HL-60 (cell line): ENCODE results near the gene PRM3.

ENCODE experiments used
- POLR2AphosphoS5 ChIP-seq: IDR thresholded peaks from 2 replicates; pipeline ENCODE4 v1.6.1; 2012; ENCODE audit warnings: low read depth
- SPI1 ChIP-seq: IDR thresholded peaks from 2 replicates; pipeline ENCODE4 v1.6.1; 2012; ENCODE audit warnings: low read depth, mild to moderate bottlenecking, borderline replicate concordance
- TF ChIP-seq, protein P1 (sequence below): IDR thresholded peaks from one replicate; pipeline ENCODE4 v1.5.1; 2011; ENCODE audit warnings: low read length, control low read depth, inconsistent platforms; ENCODE audit not compliant: insufficient read depth
- TF ChIP-seq, protein P2 (sequence below): IDR thresholded peaks from 2 replicates; pipeline ENCODE4 v1.6.1; 2012; ENCODE audit warnings: low read depth; ENCODE audit not compliant: insufficient replicate concordance

GRCh38 chr16:11229432-11229831 is 44.0 kb downstream of the PRM3 start:
- TF ChIP-seq, protein P1, sequence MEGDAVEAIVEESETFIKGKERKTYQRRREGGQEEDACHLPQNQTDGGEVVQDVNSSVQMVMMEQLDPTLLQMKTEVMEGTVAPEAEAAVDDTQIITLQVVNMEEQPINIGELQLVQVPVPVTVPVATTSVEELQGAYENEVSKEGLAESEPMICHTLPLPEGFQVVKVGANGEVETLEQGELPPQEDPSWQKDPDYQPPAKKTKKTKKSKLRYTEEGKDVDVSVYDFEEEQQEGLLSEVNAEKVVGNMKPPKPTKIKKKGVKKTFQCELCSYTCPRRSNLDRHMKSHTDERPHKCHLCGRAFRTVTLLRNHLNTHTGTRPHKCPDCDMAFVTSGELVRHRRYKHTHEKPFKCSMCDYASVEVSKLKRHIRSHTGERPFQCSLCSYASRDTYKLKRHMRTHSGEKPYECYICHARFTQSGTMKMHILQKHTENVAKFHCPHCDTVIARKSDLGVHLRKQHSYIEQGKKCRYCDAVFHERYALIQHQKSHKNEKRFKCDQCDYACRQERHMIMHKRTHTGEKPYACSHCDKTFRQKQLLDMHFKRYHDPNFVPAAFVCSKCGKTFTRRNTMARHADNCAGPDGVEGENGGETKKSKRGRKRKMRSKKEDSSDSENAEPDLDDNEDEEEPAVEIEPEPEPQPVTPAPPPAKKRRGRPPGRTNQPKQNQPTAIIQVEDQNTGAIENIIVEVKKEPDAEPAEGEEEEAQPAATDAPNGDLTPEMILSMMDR: no peak
- TF ChIP-seq POLR2AphosphoS5 (no peak), SPI1 (no peak)
- TF ChIP-seq, protein P2, sequence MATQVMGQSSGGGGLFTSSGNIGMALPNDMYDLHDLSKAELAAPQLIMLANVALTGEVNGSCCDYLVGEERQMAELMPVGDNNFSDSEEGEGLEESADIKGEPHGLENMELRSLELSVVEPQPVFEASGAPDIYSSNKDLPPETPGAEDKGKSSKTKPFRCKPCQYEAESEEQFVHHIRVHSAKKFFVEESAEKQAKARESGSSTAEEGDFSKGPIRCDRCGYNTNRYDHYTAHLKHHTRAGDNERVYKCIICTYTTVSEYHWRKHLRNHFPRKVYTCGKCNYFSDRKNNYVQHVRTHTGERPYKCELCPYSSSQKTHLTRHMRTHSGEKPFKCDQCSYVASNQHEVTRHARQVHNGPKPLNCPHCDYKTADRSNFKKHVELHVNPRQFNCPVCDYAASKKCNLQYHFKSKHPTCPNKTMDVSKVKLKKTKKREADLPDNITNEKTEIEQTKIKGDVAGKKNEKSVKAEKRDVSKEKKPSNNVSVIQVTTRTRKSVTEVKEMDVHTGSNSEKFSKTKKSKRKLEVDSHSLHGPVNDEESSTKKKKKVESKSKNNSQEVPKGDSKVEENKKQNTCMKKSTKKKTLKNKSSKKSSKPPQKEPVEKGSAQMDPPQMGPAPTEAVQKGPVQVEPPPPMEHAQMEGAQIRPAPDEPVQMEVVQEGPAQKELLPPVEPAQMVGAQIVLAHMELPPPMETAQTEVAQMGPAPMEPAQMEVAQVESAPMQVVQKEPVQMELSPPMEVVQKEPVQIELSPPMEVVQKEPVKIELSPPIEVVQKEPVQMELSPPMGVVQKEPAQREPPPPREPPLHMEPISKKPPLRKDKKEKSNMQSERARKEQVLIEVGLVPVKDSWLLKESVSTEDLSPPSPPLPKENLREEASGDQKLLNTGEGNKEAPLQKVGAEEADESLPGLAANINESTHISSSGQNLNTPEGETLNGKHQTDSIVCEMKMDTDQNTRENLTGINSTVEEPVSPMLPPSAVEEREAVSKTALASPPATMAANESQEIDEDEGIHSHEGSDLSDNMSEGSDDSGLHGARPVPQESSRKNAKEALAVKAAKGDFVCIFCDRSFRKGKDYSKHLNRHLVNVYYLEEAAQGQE: no peak
